GM18909 (cell line): ENCODE results near the gene OR5AL1.
"Not testable (repeated sequence)": the region's sequence is repeated elsewhere in the genome, so short reads cannot be mapped to it uniquely, and the experiment has no call there.

Experiments
- ATAC-seq: cut with Tn5 transposase; IDR thresholded peaks from one replicate; pipeline ENCODE4 v1.9.1; 2021; ENCODE audit warnings: mild to moderate bottlenecking; ENCODE audit not compliant: unreplicated experiment, poor library complexity

OR5AL1 gene

GRCh38 chr11:56412396-56412795 lies at the start of gene OR5AL1:
OR5AL1 (plus strand) TSS chr11:56412696.
- no peak for ATAC-seq

GRCh38 chr11:56375324-56375723 lies 37.2 kb upstream of the OR5AL1 start, which contains the start of gene OR8U1:
OR8U1 (plus strand) TSS chr11:56375624; CDS start chr11:56375624, 0 bp downstream.
- no peak for ATAC-seq

GRCh38 chr11:56380120-56380519 lies 32.4 kb upstream of the OR5AL1 start:
- no peak for ATAC-seq

GRCh38 chr11:56394381-56394780 lies 18.1 kb upstream of the OR5AL1 start:
- no peak for ATAC-seq

- ATAC-seq = no peak
Observed at GRCh38 chr11:56396047-56396446, 16.4 kb upstream of the OR5AL1 start.

- not testable (repeated sequence) for ATAC-seq
Observed at GRCh38 chr11:56401858-56402461, 10.5 kb upstream of the OR5AL1 start.

GRCh38 chr11:56404393-56404792 lies 8.1 kb upstream of the OR5AL1 start:
- ATAC-seq = no peak

GRCh38 chr11:56410801-56411200 lies 1.7 kb upstream of the OR5AL1 start:
- ATAC-seq = no peak

- no peak for ATAC-seq
Observed at GRCh38 chr11:56453521-56453920, 41.0 kb downstream of the OR5AL1 start.

GRCh38 chr11:56457076-56457475 lies 44.6 kb downstream of the OR5AL1 start:
- ATAC-seq = no peak
